SK-N-SH (cell line): ENCODE data around the gene RHOBTB3. TPM values are rescaled to one million over a fixed set of nuclear protein-coding genes. Genes with fewer than 3 reads are reported as not detected.

Source experiments
- CTCF ChIA-PET: fragments of 300-600, 350-600 bp; formaldehyde crosslinking; extraction: SDS; loops from one replicate; lab custom pipeline; 2021; lab: Yijun Ruan, JAX
- POLR2A ChIA-PET: fragments of 350-600 bp; sonication (Branson Sonifier 250); formaldehyde crosslinking; extraction: SDS; loops from one replicate; lab custom pipeline; 2020; ENCODE audit warnings: antibody characterized with exemption, inconsistent platforms; lab: Yijun Ruan, JAX
- DNase-seq: peaks from one replicate; pipeline ENCODE4 v3.0.0; 2012
- H2AFZ ChIP-seq: fragments of 200-600 bp; sonication (generic); 2 replicates; pipeline ENCODE4 v1.8.1; 2016; ENCODE audit warnings: antibody characterized with exemption, mild to moderate bottlenecking, low read depth
- H3F3A ChIP-seq: fragments of 200-600 bp; sonication (generic); replicated peaks from 2 replicates; pipeline ENCODE3; 2016; ENCODE audit warnings: antibody characterized with exemption, mild to moderate bottlenecking; ENCODE audit not compliant: insufficient read depth
- H3K27ac ChIP-seq, 2 experiments: fragments of 200-500 bp in 1 of 2; fragments of 200-600 bp in 1 of 2; sonication (Bioruptor generic) in 1 of 2; sonication (generic), shearing (Covaris generic) in 1 of 2; 2 replicates each; pipeline versions ENCODE4 v1.5.1 to v1.6.1; 2014 to 2016; ENCODE audit warnings: low read depth in 2 of 2, inconsistent platforms in 1 of 2, low read length in 1 of 2, mild to moderate bottlenecking in 1 of 2, mixed read lengths in 1 of 2
- H3K27me3 ChIP-seq: fragments of 200-600 bp; sonication (generic), shearing (Covaris generic); 2 replicates; pipeline ENCODE4 v1.6.1; 2016; ENCODE audit warnings: mixed run types; ENCODE audit not compliant: insufficient read depth
- H3K36me3 ChIP-seq, 2 experiments: fragments of 200-500 bp in 1 of 2; fragments of 200-600 bp in 1 of 2; sonication (Bioruptor generic) in 1 of 2; sonication (generic) in 1 of 2; replicated peaks in 1 of 2; 2 replicates each; pipeline versions ENCODE3 to v1.5.1; 2014 to 2016; ENCODE audit warnings: low read length in 1 of 2, mild to moderate bottlenecking in 1 of 2; ENCODE audit not compliant: insufficient read depth in 2 of 2, control insufficient read depth in 1 of 2
- H3K4me1 ChIP-seq, 2 experiments: fragments of 200-500 bp in 1 of 2; fragments of 200-600 bp in 1 of 2; sonication (Bioruptor generic) in 1 of 2; sonication (generic), shearing (Covaris generic) in 1 of 2; 2 replicates each; pipeline versions ENCODE4 v1.5.1 to v1.6.1; 2014 to 2016; ENCODE audit warnings: low read depth in 1 of 2, low read length in 1 of 2, mixed run types in 1 of 2; ENCODE audit not compliant: insufficient read depth in 2 of 2, control insufficient read depth in 1 of 2
- H3K4me2 ChIP-seq: fragments of 200-600 bp; sonication (generic), shearing (Covaris generic); 2 replicates; pipeline ENCODE4 v1.6.1; 2017; ENCODE audit warnings: mixed run types
- H3K4me3 ChIP-seq, 2 experiments: fragments of 200-500 bp in 1 of 2; fragments of 200-600 bp in 1 of 2; sonication (Bioruptor generic) in 1 of 2; sonication (generic), shearing (Covaris generic) in 1 of 2; 2 replicates each; pipeline versions ENCODE4 v1.5.1 to v1.8.1; 2014 to 2016; ENCODE audit warnings: low read depth in 2 of 2, inconsistent platforms in 1 of 2, low read length in 1 of 2, mild to moderate bottlenecking in 1 of 2, mixed read lengths in 1 of 2, moderate library complexity in 1 of 2
- H3K79me2 ChIP-seq: fragments of 200-600 bp; sonication (generic); 2 replicates; pipeline ENCODE4 v1.8.1; 2017; ENCODE audit warnings: mild to moderate bottlenecking; ENCODE audit not compliant: insufficient read depth
- H3K9ac ChIP-seq: fragments of 200-600 bp; sonication (generic); 2 replicates; pipeline ENCODE4 v1.6.1; 2017; ENCODE audit warnings: mixed run types
- H3K9me2 ChIP-seq: fragments of 200-600 bp; sonication (generic); 2 replicates; pipeline ENCODE4 v1.6.1; 2017; ENCODE audit warnings: mixed run types
- H3K9me3 ChIP-seq: fragments of 200-600 bp; sonication (generic); 2 replicates; pipeline ENCODE4 v1.6.1; 2017; ENCODE audit warnings: mixed run types, mild to moderate bottlenecking, moderate library complexity
- H4K20me1 ChIP-seq: fragments of 200-600 bp; sonication (generic); 2 replicates; pipeline ENCODE4 v1.6.1; 2017; ENCODE audit warnings: mild to moderate bottlenecking, mixed run types; ENCODE audit not compliant: insufficient read depth
- ELF1 ChIP-seq: IDR thresholded peaks from 2 replicates; pipeline ENCODE4 v1.4.0; 2012
- EZH2phosphoT487 ChIP-seq: fragments of 200-600 bp; sonication (generic); IDR thresholded peaks from 2 replicates; pipeline ENCODE4 v1.6.1; 2017; ENCODE audit warnings: low read depth, mixed run types, mild to moderate bottlenecking, antibody characterized with exemption, moderate library complexity, borderline replicate concordance
- FOSL2 ChIP-seq: IDR thresholded peaks from 2 replicates; pipeline ENCODE4 v1.4.0; 2012; ENCODE audit warnings: low read depth, mild to moderate bottlenecking, moderate library complexity, borderline replicate concordance
- FOXJ3 ChIP-seq: sonication (generic); formaldehyde crosslinking; IDR thresholded peaks from 2 replicates; pipeline ENCODE4 v1.5.1; 2020; ENCODE audit warnings: mild to moderate bottlenecking, missing genetic modification reagents
- FOXM1 ChIP-seq: IDR thresholded peaks from 2 replicates; pipeline ENCODE4 v1.4.0; 2012; ENCODE audit warnings: low read depth, mild to moderate bottlenecking
- GABPA ChIP-seq: IDR thresholded peaks from 2 replicates; pipeline ENCODE4 v1.4.0; 2012; ENCODE audit warnings: low read depth, mild to moderate bottlenecking
- MAX ChIP-seq: IDR thresholded peaks from 2 replicates; pipeline ENCODE4 v1.4.0; 2012; ENCODE audit warnings: low read depth
- MEF2A ChIP-seq: IDR thresholded peaks from 2 replicates; pipeline ENCODE4 v1.4.0; 2012; ENCODE audit warnings: low read depth, borderline replicate concordance
- MXI1 ChIP-seq: IDR thresholded peaks from 2 replicates; pipeline ENCODE4 v1.6.1; 2012; ENCODE audit warnings: mild to moderate bottlenecking, low read depth, low read length, improper control_type of control experiment
- PBX3 ChIP-seq: IDR thresholded peaks from 2 replicates; pipeline ENCODE4; 2012
- POLR2AphosphoS5 ChIP-seq: IDR thresholded peaks from 2 replicates; pipeline ENCODE4 v1.6.1; 2012; ENCODE audit warnings: low read depth, low read length
- RCOR1 ChIP-seq: fragments of 150-350 bp; IDR thresholded peaks from 2 replicates; pipeline ENCODE4 v1.6.1; 2017; ENCODE audit warnings: antibody characterized with exemption, low read length
- REST ChIP-seq: IDR thresholded peaks from 2 replicates; pipeline ENCODE4 v1.6.1; 2012; ENCODE audit warnings: mild to moderate bottlenecking, low read depth, low read length, moderate library complexity
- RFX5 ChIP-seq: IDR thresholded peaks from 2 replicates; pipeline ENCODE4 v1.6.1; 2012; ENCODE audit warnings: mild to moderate bottlenecking, improper control_type of control experiment, low read length
- TAF1 ChIP-seq: IDR thresholded peaks from 2 replicates; pipeline ENCODE4 v1.6.1; 2012; ENCODE audit warnings: low read depth, mild to moderate bottlenecking, low read length, moderate library complexity, borderline replicate concordance
- USF2 ChIP-seq: fragments of 150-350 bp; IDR thresholded peaks from 2 replicates; pipeline ENCODE4 v1.6.1; 2017; ENCODE audit warnings: antibody characterized with exemption, low read length, low read depth, borderline replicate concordance
- WGBS: methylation state at CpG from one replicate; pipeline ENCODE4 v1.1.6; 2017; ENCODE audit warnings: low lambda C conversion rate; 5-methylcytosine and 5-hydroxymethylcytosine counted together
- polyA plus RNA-seq, 3 experiments: library from polyadenylated mRNA; depleted of rRNA; stranded (reverse); fragments of >200 nt; gene quantifications; 2 replicates each; pipeline ENCODE4 v1.2.3, GENCODE V29; 2012
- TF ChIP-seq, protein P1 (sequence below): fragments of 150-350 bp; IDR thresholded peaks from 2 replicates; pipeline ENCODE4 v1.6.1; 2016; ENCODE audit warnings: mild to moderate bottlenecking, low read depth, low read length
- TF ChIP-seq, protein P2 (sequence below): IDR thresholded peaks from 2 replicates; pipeline ENCODE4 v1.4.0; 2012; ENCODE audit warnings: low read depth, borderline replicate concordance

RHOBTB3 gene
- polyA plus RNA-seq, 1 of the 3 experiments (the other 2 are of a cell fraction) = 59.3 TPM

GRCh38 chr5:95825495-95825894 lies 94.4 kb downstream of the RHOBTB3 start (continued):
- no peak for TF ChIP-seq POLR2AphosphoS5
- TF ChIP-seq ELF1 = no peak
- no peak for TF ChIP-seq REST
- TF ChIP-seq MXI1 = no peak
- TF ChIP-seq USF2 = no peak

DNA sequence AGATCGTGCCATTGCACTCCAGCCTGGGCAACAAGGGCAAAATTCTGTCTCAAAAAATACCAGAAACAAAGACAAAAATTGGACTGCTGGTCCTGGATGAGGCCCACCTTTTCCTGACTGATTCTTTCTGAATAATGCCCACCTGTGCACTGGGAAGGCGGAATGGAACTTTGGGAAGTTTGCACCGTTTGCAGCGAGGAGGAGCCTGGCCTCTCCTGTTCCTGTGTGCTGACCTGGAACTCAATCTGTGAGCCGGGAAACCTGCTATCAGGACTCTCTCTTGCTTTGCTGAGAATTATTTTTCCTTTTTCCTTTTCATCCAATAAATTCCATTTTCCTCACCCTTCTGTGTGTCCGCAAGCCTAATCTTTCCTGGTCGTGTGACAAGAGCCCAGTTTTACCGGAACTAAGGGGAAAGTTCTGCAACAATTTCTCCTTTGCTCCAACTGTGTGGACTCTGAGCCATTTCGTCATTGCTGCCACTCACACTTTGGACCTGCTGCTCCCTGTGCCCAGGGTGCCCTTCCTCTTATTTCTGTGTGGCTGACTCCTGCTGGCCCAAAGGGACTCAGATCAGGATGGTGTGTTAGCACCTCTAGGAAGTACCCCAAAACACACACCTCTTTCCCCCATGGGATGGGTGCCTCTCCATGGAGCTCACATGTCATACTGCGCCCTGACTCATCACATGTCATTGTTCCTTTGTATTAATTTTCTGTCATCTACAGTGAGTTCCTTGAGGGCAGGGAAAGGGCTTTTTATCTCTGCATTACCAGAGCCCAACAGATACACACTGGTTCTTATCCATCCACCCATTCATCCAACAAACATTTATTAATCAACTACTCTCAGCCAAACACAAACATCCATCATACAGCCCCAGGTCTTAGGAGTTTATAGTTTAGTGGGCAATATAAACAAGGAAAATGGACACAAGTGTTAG lies 96.1 kb downstream of the RHOBTB3 start:
- Histone ChIP-seq H3K79me2 (no peaks in the 10 kb centered on the region), H2AFZ (no peak overlapping the region), H3K4me3 (no peak overlapping the region), H3K9me2 (no peaks in the 10 kb centered on the region), H3K27me3 (no peaks in the 10 kb centered on the region), H3K9me3 (no peaks in the 10 kb centered on the region), H3K4me2 (no peak overlapping the region), H3K36me3 (no peaks in the 10 kb centered on the region), H3K4me1 (peaks cover 2 to 15% of the 10 kb centered on the region in 2 experiments), H4K20me1 (no peaks in the 10 kb centered on the region), H3K9ac (no peak overlapping the region), H3K27ac (no peak overlapping the region), H3F3A (peaks cover 18% of the 10 kb centered on the region)
- ChIA-PET POLR2A (no interaction called here), CTCF (interaction anchor here (1.2 to 2.2 kb wide), 2 partner anchors 46 to 160 kb away, joined by 3 to 10 read pairs; no protein-coding TSS in a partner anchor)
- no peak for DNase-seq
- 91% methylated on average over 7 of the region's 10 CpGs for WGBS
- TF ChIP-seq, protein P1, sequence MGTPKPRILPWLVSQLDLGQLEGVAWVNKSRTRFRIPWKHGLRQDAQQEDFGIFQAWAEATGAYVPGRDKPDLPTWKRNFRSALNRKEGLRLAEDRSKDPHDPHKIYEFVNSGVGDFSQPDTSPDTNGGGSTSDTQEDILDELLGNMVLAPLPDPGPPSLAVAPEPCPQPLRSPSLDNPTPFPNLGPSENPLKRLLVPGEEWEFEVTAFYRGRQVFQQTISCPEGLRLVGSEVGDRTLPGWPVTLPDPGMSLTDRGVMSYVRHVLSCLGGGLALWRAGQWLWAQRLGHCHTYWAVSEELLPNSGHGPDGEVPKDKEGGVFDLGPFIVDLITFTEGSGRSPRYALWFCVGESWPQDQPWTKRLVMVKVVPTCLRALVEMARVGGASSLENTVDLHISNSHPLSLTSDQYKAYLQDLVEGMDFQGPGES = no peak
- no peak for TF ChIP-seq FOXJ3
- no peak for TF ChIP-seq FOXM1
- TF ChIP-seq MAX = no peak
- TF ChIP-seq PBX3 = no peak
- no peak for TF ChIP-seq RFX5
- TF ChIP-seq, protein P2, sequence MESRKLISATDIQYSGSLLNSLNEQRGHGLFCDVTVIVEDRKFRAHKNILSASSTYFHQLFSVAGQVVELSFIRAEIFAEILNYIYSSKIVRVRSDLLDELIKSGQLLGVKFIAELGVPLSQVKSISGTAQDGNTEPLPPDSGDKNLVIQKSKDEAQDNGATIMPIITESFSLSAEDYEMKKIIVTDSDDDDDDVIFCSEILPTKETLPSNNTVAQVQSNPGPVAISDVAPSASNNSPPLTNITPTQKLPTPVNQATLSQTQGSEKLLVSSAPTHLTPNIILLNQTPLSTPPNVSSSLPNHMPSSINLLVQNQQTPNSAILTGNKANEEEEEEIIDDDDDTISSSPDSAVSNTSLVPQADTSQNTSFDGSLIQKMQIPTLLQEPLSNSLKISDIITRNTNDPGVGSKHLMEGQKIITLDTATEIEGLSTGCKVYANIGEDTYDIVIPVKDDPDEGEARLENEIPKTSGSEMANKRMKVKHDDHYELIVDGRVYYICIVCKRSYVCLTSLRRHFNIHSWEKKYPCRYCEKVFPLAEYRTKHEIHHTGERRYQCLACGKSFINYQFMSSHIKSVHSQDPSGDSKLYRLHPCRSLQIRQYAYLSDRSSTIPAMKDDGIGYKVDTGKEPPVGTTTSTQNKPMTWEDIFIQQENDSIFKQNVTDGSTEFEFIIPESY = no peak
- TF ChIP-seq USF2 = no peak
- TF ChIP-seq ELF1 = no peak
- no peak for TF ChIP-seq FOSL2
- TF ChIP-seq GABPA = no peak
- no peak for TF ChIP-seq MEF2A
- no peak for TF ChIP-seq RCOR1
- TF ChIP-seq MXI1 = no peak
- TF ChIP-seq TAF1 = no peak
- TF ChIP-seq EZH2phosphoT487 = no peak
